HG02852 (cell line): ENCODE measurements around the gene HIP1.
"Not testable (repeated sequence)": the region's sequence is repeated elsewhere in the genome, so short reads cannot be mapped to it uniquely, and the experiment has no call there.

Experiments used
- ATAC-seq: cut with Tn5 transposase; IDR thresholded peaks from one replicate; pipeline ENCODE4 v1.9.1; 2021; ENCODE audit warnings: mild to moderate bottlenecking, moderate library complexity; ENCODE audit not compliant: unreplicated experiment

Gene HIP1

DNA sequence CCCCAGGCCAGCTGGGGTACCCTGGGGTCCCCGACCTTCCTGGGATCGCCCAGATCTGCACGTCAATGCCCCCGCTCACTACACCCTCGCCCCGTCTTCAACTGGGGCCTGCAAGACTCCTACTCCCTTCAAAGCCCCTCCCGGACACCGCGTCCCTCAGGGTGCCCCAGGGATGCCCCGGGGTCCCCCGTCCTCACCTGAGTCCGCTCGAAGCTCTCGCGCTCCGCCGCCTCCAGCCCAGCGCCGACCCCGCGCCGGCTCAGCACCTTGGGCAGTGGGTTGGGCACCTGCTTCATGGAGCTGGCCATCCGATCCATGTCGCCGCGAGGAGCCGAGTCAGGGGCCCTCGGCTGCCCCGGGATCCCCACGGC is at the start of gene HIP1:
Gene HIP1 (minus strand): TSS at position 338 of the 371 bp plus-strand sequence. CDS start 21 bp downstream, at position 317.
- ATAC-seq = no peak

DNA sequence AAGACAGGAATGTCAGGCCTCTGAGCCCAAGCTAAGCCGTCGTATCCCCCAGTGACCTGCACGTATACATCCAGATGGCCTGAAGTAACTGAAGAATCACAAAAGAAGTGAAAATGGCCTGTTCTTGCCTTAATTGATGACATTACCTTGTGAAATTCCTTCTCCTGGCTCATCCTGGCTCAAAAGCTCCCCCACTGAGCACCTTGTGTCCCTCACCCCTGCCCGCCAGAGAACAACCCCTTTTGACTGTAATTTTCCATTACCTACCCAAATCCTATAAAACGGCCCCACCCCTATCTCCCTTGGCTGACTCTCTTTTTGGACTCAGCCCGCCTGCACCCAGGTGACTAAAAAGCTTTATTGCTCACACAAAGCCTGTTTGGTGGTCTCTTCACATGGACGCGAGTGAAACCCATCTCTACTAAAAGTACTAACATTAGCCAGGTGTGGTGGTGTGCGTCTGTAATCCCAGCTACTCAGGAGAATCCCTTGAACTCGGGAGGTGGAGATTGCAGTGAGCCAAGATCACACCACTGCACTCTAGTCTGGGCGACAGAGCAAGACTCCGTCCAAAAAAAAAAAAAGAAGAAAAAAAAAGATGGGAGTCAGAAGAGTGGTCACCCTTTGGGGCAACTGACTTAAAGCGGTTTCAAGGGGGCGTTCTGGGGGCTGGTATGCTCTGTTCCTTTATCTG is 49.6 kb upstream of the HIP1 start:
- not testable (repeated sequence) for ATAC-seq

DNA sequence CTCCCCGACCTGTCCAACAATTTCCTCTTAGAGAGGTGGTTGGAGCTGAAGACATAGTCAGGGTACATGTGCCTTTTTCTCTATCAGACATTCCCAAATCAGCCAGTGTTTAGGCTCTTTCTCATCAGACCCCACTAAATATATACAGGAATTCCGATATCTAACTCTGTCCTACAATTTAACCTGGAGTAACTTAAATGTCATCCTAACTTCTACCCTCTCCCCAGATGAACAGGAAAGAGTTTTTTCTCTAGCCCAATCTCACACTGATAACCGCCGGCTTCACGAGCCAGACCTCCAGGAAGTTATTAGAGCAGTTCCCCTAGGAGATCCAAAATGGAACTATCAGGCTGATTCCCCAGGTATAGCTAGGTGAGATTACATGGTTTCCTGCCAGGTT is 44.3 kb upstream of the HIP1 start:
- ATAC-seq = not testable (repeated sequence)

DNA sequence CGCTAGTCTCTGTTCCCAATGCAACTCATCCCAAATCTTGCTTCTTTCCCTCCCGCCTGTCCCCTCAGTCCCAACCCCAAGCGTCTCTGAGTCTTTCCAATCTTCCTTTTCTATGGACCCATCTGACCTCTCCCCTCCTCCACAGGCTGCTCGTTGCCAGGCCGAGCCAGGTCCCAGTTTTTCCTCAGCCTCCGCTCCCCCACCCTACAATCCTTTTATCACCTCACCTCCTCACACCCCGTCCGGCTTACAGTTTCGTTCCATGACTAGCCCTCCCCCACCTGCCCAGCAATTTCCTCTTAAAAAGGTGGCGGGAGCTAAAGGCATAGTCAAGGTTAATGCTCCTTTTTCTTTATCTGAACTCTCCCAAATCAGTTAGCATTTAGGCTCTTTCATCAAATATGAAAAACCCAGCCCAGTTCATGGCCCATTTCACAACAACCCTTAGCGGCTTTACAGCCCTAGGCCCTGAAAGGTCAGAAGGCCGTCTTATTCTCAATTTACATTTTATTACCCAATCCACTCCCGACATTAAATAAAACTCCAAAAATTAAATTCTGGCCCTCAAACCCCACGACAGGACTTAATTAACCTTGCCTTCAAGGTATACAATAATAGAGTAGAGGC is 42.0 kb upstream of the HIP1 start:
- not testable (repeated sequence) for ATAC-seq

DNA sequence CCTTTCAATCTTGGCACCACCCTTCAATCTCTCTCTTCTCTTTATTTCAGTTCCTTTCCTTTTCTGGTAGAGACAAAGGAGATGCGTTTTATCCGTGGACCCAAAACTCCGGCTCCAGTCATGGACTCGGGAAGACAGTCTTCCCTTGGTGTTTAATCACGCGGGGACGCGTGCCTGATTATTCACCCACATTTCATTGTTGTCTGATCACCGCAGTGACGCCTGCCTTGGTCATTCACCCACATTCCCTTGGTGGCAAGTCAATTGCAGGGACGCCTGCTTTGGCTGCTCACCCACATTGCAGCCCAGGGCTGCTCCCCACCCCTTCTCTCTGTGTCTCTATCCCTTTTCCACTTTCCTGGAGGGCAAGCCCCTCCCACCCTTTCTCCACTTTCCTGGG is 40.8 kb upstream of the HIP1 start:
- not testable (repeated sequence) for ATAC-seq

DNA sequence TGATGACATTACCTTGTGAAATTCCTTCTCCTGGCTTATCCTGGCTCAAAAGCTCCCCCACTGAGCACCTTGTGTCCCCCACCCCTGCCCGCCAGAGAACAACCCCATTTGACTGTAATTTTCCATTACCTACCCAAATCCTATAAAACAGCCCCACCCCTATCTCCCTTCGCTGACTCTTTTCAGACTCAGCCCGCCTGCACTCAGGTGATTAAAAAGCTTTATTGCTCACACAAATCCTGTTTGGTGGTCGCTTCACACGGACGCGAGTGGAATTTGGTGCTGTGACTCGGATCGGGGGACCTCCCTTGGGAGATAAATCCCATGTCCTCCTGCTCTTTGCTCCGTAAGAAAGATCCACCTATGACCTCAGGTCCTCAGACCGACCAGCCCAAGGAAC is 40.3 kb upstream of the HIP1 start:
- ATAC-seq = not testable (repeated sequence)

DNA sequence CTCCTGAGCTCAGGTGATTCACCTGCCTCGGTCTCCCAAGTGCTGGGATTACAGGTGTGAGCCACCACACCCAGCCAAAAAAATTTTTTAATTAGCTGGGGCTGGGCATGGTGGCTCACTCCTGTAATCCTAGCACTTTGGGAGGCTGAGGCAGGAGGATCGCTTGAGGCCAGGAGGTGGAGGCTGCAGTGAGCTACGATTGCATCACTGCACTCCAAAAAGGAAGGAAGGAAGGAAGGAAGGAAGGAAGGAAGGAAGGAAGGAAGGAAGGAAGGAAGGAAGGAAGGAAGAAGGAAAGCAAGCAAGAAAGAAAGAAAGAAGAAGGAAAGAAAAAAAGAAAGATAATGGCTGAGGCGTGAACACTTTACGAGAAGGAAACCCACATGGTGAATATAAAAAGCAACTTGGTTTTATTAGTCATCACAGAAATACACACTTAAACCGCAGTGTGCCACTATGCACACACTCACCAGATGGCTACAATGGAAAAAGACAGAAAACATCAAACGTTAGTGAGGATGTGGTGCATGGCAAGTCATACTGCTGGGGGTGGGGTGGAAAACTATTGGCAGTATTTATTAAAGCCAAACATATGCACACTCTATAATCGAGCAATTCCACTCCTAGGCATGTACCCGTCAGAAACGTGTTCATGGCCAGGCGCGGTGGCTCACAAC is 37.7 kb upstream of the HIP1 start:
- ATAC-seq = no peak

DNA sequence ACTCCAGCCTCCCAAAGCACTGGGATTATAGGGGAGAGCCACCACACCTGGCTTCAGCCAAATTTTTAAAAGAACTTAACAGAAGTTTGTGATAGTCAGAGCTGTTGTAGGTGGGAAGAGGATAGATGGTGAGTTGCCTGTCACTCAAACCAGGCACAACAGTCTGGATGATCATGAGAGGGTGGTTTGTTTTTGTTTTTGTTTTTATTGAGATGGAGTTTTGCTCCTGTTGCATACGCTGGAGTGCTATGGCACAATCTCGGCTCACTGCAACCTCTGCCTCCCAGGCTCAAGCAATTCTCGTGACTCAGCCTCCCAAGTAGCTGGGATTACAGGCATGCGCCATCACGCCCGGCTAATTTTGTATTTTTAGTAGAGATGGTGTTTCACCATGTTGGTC is 35.2 kb upstream of the HIP1 start:
- ATAC-seq = not testable (repeated sequence)

DNA sequence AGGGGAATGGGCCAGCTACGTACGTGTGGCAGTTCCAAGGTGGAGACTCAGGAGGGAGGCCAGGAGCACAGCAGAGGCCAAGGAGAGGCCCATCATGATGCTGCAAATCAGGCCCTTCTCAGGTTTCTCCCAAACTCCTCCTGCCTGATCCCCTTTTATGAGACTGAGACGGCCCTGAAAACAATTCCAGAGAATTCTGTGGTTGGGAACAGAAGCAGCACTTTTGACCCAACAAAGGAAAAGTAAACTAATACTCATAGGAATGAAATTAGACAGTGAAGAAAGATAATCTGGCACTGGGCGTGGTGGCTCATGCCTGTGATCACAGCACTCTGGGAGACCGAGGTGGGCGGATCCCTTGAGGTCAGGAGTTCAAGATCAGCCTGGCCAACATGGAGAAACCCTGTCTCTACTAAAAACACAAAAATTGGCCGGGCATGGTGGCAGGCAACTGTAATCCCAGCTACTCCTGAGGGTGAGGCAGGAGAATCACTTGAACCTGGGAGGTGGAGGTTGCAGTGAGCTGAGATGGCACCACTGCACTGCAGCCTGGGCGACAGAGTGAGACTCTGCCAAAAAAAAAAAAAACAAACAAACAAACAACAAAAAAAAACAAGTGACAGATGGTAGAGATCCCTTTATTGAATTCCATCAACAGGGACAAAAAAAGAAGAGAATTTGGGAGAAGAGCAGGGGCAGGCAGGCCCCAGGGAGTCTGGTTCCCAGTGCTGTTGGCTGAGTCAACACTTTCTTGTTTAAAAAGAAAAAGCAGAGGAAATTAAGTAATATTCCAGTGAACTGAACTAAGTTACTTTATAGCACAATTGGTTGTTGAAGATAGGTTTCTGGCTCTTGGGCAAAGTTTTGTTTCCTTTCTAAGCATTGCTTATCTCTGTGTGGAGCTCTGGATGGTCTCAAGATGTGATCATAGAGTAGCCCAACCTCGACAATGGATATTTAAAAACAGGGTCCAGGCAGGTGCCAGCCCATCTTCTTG is 33.6 kb upstream of the HIP1 start, which contains the start of gene CCL26:
Gene CCL26 (minus strand): TSS at position 131 of the 997 bp plus-strand sequence. CDS start 35 bp downstream, at position 96.
- ATAC-seq = no peak

DNA sequence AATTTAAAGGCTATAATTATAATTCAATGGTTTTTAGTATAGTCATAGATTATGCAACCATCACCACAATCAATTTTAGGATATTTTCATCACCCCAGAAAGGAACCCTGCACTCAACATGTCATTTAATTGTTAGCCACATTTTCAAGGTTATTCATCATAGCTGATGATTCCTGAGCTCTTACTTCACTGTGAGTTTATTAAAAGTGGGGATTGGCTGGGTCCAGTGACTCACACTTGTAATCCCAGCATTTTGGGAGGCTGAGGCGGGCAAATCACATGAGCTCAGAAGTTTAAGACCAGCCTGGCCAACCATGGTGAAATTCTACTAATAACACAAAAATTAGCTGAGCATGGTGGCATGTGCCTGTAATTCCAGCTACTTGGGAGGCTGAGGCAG is 32.5 kb upstream of the HIP1 start:
- ATAC-seq = no peak

DNA sequence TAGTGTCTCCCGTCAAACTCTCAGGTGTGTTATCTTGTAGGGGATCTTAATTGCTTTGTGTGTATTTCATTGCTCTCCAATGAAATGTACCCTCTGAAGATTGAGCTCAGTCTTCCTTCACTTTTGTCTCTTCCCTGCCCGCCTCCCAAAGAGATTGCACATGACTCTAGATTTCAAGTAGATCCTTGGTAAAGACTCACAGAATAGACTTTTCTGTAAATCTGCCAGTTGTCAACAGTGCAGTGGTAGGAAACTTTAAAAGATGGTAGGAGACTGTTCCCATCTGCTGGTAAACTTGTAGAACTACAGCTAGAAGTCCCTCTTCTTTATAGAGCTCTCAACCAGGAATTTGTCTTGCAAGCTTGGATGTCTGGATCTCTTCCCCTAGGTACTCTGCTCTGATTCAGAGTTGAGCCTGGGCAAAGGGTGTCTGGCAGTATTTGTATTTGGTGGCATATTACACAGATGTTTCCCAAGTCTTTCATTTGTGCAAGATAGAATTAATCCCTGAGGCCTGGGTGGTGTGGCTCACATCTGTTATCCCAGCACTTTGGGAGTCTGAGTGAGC is 23.7 kb upstream of the HIP1 start:
- ATAC-seq = no peak

DNA sequence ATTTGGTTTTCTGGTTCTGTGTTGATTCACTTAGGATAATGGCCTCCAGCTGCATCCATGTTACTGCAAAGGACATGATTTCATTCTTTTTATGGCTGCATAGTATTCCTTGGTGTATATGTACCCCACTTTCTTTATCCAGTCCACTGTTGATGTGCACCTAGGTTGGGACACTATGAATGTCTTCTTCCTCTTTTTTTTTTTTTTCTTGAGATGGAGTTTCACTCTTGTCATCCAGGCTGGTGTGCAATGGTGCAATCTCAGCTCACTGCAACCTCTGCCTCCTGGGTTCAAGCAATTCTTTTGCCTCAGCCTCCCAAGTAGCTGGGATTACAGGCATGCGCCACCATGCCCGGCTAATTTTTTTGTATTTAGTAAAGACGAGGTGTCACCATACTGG is 23.1 kb upstream of the HIP1 start:
- ATAC-seq = not testable (repeated sequence)

DNA sequence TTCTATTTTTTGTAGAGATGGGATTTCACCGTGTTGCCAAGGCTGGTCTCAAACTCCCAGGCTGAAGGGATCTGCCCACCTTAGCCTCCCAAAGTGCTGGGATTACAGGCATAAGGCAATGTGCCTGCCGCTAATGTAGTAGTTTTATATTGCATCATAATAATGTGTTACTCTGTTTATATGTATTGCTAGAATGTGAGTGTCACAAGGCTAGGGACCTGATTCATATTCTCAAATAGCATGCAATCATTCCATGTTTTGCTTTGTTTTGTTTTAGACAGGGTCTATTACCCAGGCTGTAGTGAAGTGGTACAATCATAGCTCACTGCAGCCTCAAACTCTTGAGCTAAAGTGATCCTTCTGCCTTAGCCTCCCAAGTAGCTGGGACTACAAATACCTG is 19.8 kb upstream of the HIP1 start:
- no peak for ATAC-seq

DNA sequence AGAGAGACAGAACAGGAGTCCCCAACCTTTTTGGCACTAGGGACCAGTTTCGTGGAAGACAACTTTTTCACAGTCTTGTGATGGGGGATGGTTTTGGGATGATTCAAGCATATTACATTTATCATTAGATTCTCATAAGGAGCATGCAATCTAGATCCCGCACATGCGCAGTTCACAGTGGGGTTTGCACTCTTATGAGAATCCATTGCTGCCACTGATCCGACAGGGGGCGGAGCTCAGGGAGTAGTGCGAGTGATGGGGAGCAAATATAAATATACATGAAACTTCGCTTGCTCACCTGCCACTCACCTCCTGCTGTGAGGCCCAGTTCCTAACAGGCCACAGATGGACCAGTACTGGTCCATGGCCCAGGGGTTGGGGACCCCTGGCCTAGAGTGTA is 19.1 kb upstream of the HIP1 start:
- no peak for ATAC-seq

DNA sequence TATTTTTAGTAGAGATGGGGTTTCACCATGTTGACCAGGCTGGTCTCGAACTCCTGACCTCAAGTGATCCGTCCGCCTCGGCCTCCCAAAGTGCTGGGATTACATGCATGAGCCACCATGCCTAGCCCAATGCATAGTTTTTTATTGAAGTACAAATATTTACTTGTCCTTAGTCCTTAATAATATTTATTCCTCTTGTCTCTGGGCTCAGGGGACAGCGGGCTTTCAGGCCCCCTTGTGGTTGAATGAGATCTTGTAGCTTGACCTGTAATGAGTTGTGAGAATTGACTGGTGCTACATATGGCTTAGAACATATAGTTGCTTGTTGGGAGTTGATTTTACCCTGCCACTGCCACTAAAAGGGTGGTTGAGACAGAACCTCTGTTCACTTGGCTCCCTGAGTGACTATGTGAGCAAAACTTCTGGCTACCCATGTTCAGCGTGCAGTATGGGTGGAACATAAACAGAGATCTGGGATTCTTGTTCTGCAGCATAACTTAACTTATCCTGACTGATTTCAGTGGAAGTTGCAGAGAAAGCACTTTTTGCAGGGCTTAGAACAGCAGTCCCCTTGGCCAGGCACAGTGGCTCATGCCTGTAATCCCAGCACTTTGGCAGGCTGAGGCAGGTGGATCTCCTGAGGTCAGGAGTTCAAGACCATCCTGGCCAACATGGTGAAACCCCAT is 18.4 kb upstream of the HIP1 start:
- ATAC-seq = no peak

DNA sequence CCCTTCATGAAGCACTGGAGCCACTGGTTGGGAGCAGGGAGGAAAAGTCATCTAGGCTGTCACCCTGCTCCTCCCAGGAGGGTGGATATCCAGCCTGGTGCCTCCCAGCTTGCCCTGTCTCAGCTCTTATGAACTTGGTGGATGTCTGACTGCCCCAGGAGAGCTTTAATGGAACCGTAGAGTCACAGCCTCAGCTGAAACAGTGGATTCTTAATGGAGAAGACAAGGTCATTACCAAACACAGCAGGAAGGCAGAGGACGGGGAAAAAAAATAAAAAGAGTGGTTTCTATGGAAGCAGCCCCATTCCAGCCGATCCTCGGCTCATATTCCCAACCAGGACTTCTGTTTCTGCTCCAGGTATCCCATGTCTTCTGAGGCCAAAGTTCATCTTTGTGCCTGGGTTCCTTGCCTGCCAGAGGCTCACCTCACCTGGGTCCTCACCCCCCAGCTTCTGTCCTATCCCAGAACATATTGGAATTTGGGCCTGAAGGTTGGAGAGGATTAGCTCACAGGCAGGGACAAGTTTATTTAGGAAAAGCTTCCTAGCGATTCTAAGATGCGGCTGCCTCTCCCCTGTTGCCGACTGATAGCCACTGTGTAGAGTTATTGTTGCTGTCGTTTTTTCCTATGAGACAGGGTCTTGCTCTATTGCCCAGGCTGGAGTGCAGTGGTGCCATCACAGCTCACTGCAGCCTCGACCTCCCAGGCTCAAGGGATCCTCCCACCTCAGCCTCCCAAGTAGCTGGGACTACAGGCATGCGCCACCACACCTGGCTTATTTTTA is 17.7 kb upstream of the HIP1 start:
- ATAC-seq = no peak

DNA sequence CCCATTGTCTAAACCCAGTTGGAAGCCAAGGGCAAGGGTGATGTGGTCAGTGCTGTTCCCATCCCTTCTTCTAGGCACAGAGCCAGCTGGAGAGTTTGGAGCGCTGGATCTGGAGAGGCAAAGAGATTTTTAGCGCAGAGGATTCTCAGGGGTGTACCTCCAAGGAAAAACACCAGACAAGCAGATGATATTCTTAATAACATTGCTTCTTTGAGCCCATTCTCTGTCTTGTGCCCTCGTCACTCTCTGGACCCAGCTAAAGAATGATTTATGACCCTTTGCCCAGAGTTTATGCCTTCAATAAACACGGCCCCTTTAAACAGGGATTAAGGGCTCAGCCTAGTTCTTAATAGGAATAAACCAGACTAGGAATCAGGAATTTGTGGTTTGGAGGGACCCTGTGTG is 4.7 kb upstream of the HIP1 start:
- ATAC-seq = no peak

DNA sequence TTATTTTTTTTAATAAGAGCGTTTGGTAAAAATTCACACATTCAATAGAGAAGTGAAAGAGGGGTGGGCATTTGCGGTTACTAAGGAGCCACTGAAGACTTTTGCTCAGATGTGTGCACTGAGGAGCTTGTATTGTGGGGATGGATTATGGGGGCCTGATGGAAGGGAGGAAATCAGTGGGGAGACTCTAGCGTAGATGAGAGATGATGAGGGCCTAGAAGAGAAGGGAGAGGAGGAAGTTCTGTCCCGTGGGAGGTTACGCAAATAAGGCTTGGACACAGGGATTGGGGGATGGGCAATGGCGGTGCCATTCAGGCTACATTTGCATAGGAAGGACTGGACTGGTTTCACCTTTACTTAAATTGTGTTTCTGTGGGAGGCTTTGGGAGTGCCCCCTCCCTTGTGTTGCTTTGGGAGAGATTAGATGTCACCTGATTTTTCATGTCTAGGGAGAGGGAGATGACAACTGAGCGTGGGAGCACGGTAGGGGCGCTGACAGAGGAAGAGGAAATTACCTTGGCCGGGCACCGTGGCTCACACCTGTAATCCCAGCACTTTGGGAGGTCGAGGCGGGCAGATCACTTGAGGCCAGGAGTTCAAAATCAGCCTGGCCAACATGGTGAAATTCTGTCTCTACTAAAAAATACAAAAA is 2.2 kb upstream of the HIP1 start:
- ATAC-seq = no peak
